Stimulated activated naive CD8-positive, alpha-beta T cell treated with anti-CD3 and anti-CD28 coated beads, Interleukin-15, Interleukin-2, amounts not matched to agents 100 ng/mL and 50 ng/mL, for 24 hours (primary cell): ENCODE results near the gene SCAMP3.

ENCODE experiments used
- H3K27ac Mint-ChIP-seq: one replicate; pipeline ENCODE4 v1.8.0; 2021; ENCODE audit warnings: mild to moderate bottlenecking, mixed read lengths
- H3K27me3 Mint-ChIP-seq: one replicate; pipeline ENCODE4 v1.8.0; 2021; ENCODE audit warnings: mixed read lengths
- H3K36me3 Mint-ChIP-seq: one replicate; pipeline ENCODE4 v1.8.0; 2021; ENCODE audit warnings: low read depth, mixed read lengths
- H3K4me1 Mint-ChIP-seq: one replicate; pipeline ENCODE4 v1.8.0; 2021; ENCODE audit warnings: low read depth, mixed read lengths
- H3K4me3 Mint-ChIP-seq: one replicate; pipeline ENCODE4 v1.8.0; 2021; ENCODE audit warnings: mild to moderate bottlenecking, mixed read lengths
- H3K9me3 Mint-ChIP-seq: one replicate; pipeline ENCODE4 v1.8.0; 2021; ENCODE audit warnings: mixed read lengths

Gene SCAMP3

DNA sequence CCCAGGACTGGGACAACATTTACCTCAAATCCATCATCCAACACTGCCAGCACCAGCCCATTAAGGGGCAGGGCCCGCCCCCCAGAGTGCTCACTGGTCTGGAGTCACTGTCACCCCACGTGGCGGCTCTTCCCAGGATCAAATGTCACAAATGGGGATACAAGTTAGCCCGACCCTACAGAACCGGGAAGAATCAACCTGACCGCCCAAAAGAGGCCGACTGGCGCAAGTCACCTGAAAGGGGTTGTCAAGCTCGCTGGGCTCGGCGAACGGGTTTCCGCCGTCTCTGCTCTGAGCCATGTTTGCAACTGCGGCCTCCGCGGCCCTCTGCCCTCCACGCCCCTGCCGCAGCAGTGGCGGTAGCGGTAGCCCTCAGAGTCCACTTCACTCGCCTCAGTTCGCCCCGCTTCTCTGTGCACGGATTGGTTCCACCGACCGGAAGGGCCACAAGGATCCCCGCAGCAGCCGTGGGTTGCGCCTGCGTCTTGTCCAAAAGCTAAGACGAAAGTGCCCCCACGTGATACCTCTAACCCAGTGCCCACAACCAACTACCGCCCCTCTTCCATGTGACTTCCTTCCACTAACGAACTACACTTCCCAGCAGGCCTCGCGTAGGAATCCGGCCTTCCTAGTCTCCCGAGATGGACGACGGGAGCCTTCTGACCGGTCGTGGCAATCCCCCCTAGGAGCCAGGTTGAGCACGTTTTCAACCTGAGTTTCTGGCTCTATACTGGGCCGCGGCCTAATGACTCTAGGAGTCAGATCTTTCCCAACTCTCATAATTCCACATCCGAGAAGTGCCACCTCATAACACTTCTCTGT, at the start of gene SCAMP3:
TSS of gene SCAMP3 (minus strand) at position 509 of the 822 bp plus-strand sequence. CDS start at position 300, 209 bp downstream.
- Mint-ChIP-seq H3K9me3 (no peaks in the 10 kb centered on the region), H3K27ac (peak within 1 kb of the TSS; percentile 94), H3K27me3 (no peaks in the 10 kb centered on the region), H3K36me3 (peaks cover 82% of the 10 kb centered on the region), H3K4me3 (peak within 1 kb of the TSS; percentile 90), H3K4me1 (peaks cover 40% of the 10 kb centered on the region)

DNA sequence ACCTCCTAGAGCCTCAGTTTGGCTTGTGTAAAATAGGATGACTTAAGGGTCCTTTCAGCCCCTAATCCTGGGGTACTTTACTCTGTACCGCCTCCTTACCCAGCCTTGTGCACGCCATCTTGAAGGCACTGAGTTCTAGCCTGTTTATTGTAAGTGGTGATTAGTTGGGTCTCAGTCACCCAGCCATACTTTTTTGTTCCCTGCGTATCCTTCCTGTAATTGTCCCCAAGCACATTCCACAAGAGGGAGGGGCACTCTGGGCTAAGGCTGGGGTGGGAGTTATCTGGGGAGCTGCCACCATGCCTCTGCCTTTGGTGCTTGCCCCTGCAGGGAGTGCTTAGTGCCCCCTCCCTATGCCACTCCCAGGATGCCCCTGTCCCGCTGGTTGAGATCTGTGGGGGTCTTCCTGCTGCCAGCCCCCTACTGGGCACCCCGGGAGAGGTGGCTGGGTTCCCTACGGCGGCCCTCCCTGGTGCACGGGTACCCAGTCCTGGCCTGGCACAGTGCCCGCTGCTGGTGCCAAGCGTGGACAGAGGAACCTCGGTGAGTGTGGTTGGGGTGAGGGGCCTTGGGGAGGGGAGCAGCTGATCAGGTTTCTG, 47.4 kb upstream of the SCAMP3 start:
- Mint-ChIP-seq H3K4me1 (peaks cover 34% of the 10 kb centered on the region), H3K36me3 (peaks cover 46% of the 10 kb centered on the region), H3K27ac (peak overlapping the region; percentile 98), H3K9me3 (no peaks in the 10 kb centered on the region), H3K4me3 (peak overlapping the region; percentile 97), H3K27me3 (no peaks in the 10 kb centered on the region)

DNA sequence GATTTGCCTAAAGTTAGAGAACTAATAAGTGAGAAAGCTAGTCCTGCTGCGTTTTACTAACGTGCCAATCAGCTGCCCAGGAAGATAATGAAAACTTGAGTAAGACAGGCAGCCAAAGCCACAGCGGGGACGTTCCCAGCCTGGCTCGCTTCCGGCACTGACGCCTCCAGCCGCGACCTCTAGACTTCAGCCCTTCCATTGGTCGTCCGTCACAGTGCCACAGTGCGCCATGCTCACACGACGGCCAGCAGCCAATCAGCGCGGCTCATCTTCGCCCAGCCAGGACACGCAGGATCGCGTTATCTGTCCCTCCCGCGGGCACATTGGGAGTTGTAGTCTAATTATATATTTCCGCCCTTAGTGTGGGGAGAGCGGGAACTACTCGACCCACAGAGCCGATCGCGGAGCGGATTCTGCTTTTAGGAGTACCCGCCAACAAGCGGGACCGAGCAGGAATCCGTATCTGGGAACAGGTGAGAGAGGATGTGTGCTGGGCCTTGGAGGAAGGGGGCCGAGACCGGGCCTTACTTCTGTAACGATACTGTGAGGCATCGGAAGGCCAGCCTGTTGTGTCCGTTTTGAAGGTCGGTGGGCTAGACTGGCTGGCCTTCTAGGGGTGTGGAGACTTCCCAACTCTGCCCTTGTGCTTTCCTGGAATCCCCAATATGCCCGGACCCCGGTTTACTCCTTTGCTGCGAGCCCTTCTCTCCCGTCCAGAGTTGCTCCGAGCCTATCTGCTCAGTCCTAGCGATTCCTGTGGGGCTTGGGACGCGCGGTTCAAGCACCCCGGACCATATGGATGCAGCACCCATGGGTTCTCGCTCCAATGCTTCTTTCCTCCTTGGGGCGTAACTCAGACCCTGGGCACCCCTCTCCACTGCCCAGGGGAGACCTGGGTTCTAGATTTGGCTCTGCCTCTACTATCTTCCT, 46.6 kb upstream of the SCAMP3 start, which contains the start of gene FDPS:
TSS of gene FDPS (plus strand) at position 374 of the 930 bp plus-strand sequence. CDS start 924 bp downstream, outside the sequence.
- Mint-ChIP-seq H3K27ac (peak within 1 kb of the TSS; percentile 98), H3K4me1 (peaks cover 34% of the 10 kb centered on the region), H3K36me3 (peaks cover 41% of the 10 kb centered on the region), H3K27me3 (no peaks in the 10 kb centered on the region), H3K9me3 (no peaks in the 10 kb centered on the region), H3K4me3 (peak within 1 kb of the TSS; percentile 97)

DNA sequence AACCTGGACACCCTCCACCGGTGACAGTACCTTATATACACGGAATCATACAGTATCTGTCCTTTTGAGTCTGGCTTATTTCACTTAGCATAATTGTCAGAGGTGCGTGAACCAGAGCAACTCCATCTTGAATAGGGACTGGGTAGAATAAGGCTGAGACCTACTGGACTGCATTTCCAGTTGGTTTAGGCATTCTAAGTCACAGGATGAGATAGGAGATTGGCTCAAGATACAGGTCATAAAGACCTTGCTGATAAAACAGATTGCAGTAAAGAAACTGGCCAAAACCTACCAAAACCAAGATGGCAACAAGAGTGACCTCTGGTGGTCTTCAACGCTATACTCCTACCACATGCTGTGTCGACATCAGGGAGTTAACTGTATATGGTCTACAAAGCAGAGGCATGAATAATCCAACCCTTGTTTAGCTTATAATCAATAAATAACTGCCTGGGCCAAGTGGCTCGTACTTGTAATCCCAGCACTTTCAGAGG, 45.1 kb upstream of the SCAMP3 start:
- H3K4me3 Mint-ChIP-seq: peak overlapping the region; percentile 97

DNA sequence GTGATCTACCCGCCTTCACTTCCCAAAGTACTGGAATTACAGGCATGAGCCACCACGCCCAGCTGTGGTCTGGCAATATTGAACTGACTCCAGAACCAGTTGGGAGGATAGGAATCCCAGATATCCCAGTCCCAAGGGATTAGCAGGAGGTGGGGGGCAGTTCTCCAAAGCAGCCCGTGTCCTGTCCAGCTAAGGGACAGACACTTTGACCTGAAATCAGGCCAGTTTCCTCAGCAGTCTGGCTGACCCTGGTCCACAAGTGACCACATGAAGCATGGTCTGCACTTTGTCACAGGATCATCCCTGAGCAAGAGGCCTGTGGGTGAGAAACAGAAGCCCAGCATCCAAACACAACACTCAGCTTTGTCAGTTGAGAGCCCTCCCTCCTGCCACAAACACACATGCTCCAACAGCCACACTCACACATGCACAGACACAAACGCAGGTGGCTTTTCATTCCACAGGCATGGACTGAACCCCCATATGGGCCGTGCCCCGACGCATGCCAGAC, 43.8 kb upstream of the SCAMP3 start:
- H3K4me1 Mint-ChIP-seq: peaks cover 25% of the 10 kb centered on the region
- H3K27me3 Mint-ChIP-seq: no peaks in the 10 kb centered on the region
- no peaks in the 10 kb centered on the region for H3K9me3 Mint-ChIP-seq
- peaks cover 17% of the 10 kb centered on the region for H3K36me3 Mint-ChIP-seq
- no peak overlapping the region for H3K4me3 Mint-ChIP-seq
- no peak overlapping the region for H3K27ac Mint-ChIP-seq

More for the DNA sequence above, 45.1 kb upstream of the SCAMP3 start:
- Mint-ChIP-seq H3K27ac (peak overlapping the region; percentile 98), H3K36me3 (peaks cover 29% of the 10 kb centered on the region), H3K4me1 (peaks cover 32% of the 10 kb centered on the region), H3K27me3 (no peaks in the 10 kb centered on the region), H3K9me3 (no peaks in the 10 kb centered on the region)

DNA sequence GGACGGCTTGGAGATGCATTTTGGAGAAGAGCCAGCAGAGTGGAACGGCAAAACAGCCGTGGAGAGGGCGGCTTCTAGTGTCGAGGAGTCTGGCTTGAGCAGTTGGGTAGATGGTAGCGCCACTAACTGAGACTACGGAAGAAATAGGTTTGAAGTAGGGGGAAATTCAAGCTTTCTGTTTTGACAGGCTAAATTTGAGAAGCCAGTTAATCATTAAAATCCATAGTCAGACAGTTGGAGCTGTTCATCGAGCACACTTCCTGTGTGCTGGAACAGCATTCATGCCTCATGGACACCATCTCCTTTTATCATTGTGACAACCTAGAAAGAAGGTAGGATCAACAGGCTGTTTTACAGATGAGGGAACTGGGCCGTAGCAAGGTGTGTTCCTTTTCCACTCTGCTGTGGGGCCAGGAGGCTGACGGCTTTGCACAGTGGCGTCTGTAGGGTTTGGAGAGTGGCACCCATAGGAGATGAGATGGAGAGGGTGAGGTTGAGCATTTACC, 42.5 kb upstream of the SCAMP3 start:
- Mint-ChIP-seq H3K4me3 (no peak overlapping the region), H3K27ac (no peak overlapping the region), H3K9me3 (no peaks in the 10 kb centered on the region), H3K36me3 (peaks cover 5% of the 10 kb centered on the region), H3K4me1 (peaks cover 13% of the 10 kb centered on the region), H3K27me3 (no peaks in the 10 kb centered on the region)

DNA sequence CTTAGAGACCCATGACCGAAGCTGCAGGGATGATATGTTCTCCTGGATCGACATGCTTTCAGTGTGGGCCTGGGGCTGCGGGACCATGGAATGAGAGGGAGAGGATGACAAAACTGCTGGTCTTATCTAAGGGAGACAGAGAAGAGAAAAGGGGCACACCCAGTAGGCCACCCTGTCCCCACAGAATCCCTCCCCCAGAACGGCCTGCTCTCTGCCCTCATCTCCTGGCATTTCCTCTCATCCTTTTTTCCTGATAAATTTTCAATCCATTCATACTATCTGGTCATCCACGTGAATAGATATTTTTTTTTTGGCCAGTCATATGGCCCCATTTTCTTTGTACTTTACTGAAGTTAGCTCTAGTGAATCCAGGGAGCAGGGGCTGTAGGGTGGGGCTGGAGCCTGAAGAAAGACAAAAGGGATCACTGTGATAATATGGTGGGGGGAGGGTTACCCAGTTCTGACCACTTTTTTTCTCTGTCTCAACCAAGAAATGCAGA, 39.2 kb upstream of the SCAMP3 start, which contains the start of gene PKLR:
TSS of gene PKLR (minus strand) at position 97 of the 500 bp plus-strand sequence. CDS start at position 54, 43 bp downstream.
- no peak within 1 kb of the TSS for H3K27ac Mint-ChIP-seq
- no peaks in the 10 kb centered on the region for H3K36me3 Mint-ChIP-seq
- no peaks in the 10 kb centered on the region for H3K9me3 Mint-ChIP-seq
- H3K27me3 Mint-ChIP-seq: peaks cover 15% of the 10 kb centered on the region
- H3K4me1 Mint-ChIP-seq: no peaks in the 10 kb centered on the region
- H3K4me3 Mint-ChIP-seq: no peak within 1 kb of the TSS

DNA sequence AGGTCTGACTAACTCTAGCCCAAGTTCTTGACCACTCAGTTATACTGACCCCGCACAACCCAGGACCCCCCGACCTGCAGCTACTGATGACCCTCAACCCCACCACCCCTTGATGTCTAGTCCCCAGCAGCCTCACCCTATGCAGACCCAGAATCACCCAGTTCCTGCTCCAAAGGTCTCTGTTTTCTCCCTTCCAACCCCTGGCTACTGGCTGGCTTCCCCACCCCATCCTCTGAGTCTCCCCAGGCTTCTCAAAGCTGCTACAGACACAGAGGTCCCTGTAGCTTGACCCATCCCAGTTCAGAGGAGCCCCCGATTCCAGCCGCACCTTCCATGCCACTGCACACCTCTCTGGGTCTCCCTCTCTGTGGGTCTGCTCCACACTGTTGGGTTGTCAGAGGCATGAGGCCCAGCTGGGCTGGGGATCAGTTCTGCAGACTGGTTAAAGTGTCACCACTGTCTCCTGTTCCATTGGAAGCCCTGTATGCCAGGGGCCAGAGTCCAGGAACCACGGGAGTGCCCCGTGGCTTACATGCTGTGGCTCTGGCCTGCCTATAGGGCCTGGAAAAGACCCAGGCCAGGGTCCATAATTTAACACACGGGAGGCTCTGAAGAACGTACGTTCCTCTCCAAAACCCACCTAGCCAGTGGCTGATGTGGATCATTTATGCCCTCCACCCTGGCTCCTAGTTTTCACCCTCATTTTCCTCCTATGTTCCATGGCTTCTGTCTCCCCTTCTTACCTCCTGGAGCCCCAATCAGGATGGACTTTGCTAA, 38.6 kb upstream of the SCAMP3 start:
- no peak overlapping the region for H3K4me3 Mint-ChIP-seq
- H3K9me3 Mint-ChIP-seq: no peaks in the 10 kb centered on the region
- no peak overlapping the region for H3K27ac Mint-ChIP-seq
- peaks cover 21% of the 10 kb centered on the region for H3K27me3 Mint-ChIP-seq
- no peaks in the 10 kb centered on the region for H3K4me1 Mint-ChIP-seq
- no peaks in the 10 kb centered on the region for H3K36me3 Mint-ChIP-seq

DNA sequence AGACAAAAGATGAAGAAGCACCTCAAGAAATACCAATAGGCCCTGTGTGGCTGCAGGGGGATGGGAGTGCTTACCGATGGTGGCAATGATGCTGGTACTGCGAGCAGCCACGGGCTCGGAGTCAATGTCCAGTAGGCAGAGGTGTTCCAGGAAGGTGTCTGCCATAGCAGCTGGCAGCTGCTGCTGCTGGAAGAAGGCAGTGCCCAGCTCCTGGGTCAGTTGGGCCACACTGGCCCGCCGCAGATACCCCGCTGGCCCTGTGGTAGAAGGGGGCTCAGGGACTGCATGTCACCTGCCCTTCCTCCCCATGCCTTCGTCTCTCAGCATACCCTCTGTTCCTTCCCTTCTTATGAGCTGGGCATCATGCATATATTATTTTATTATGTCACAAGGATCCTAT, 37.9 kb upstream of the SCAMP3 start:
- H3K27me3 Mint-ChIP-seq: peaks cover 26% of the 10 kb centered on the region
- H3K36me3 Mint-ChIP-seq: no peaks in the 10 kb centered on the region
- H3K4me3 Mint-ChIP-seq: no peak overlapping the region
- no peaks in the 10 kb centered on the region for H3K9me3 Mint-ChIP-seq
- H3K4me1 Mint-ChIP-seq: no peaks in the 10 kb centered on the region
- H3K27ac Mint-ChIP-seq: no peak overlapping the region

DNA sequence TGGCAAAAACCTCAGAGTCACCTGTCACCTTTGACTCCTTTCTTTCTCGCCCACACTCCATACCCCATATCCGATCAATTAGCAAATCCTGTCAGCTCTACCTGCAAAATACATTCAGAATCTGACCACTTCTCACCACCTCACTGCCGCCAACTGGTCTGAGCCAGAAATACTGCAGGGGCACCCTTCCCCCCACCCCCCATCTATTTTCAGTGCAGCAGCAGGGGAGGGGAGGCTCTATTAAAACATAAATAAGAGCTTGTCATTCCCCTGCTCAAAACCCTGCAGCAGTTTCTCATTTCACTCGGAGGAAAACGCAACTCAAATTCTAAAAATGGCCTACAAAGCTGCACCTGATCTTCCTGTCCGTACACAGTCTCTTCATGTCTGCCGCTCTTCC, 35.2 kb upstream of the SCAMP3 start:
- peaks cover 3% of the 10 kb centered on the region for H3K4me1 Mint-ChIP-seq
- H3K27ac Mint-ChIP-seq: no peak overlapping the region
- no peaks in the 10 kb centered on the region for H3K36me3 Mint-ChIP-seq
- H3K9me3 Mint-ChIP-seq: no peaks in the 10 kb centered on the region
- no peak overlapping the region for H3K4me3 Mint-ChIP-seq
- H3K27me3 Mint-ChIP-seq: peaks cover 42% of the 10 kb centered on the region

DNA sequence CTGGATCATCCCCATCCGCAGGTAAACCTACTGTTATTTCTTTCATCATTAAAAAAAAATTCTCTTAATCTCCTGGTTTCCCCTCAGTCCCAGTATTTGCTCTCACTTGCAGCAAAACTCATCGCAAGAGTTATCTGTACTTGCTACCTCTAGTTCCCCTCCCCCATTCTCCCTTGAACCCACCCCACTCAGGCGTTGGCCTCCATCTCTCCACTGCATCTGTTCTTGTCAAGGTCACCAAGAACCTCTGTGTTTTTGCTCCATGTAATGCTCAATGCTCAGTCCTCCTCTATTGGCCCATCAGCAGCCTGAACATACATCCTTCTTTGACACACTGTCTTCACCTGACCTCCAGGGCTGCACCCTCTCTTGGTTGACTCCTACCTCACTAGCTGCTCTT, 34.5 kb upstream of the SCAMP3 start:
- H3K27me3 Mint-ChIP-seq: peaks cover 42% of the 10 kb centered on the region
- H3K9me3 Mint-ChIP-seq: no peaks in the 10 kb centered on the region
- H3K36me3 Mint-ChIP-seq: no peaks in the 10 kb centered on the region
- H3K4me3 Mint-ChIP-seq: no peak overlapping the region
- H3K4me1 Mint-ChIP-seq: peaks cover 3% of the 10 kb centered on the region
- H3K27ac Mint-ChIP-seq: no peak overlapping the region

DNA sequence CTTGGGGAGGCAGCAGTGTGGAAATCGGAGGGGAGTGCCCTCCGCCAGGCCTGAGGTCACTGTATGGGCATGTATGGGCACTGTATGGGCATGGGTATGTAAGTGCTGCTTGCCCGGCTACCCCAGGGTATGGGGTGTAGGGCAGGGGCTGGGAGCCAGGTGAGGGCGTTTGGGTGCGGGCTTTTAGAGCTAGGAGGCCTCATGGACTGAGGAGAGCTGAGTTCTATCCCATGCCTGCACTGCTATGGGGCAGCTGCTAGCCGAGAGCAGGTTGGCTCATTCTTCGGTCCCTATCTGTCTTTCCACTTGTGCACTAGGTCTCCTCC, 33.7 kb upstream of the SCAMP3 start:
- no peaks in the 10 kb centered on the region for H3K9me3 Mint-ChIP-seq
- H3K27me3 Mint-ChIP-seq: peaks cover 42% of the 10 kb centered on the region
- H3K27ac Mint-ChIP-seq: no peak overlapping the region
- peaks cover 3% of the 10 kb centered on the region for H3K4me1 Mint-ChIP-seq
- H3K4me3 Mint-ChIP-seq: no peak overlapping the region
- H3K36me3 Mint-ChIP-seq: no peaks in the 10 kb centered on the region

DNA sequence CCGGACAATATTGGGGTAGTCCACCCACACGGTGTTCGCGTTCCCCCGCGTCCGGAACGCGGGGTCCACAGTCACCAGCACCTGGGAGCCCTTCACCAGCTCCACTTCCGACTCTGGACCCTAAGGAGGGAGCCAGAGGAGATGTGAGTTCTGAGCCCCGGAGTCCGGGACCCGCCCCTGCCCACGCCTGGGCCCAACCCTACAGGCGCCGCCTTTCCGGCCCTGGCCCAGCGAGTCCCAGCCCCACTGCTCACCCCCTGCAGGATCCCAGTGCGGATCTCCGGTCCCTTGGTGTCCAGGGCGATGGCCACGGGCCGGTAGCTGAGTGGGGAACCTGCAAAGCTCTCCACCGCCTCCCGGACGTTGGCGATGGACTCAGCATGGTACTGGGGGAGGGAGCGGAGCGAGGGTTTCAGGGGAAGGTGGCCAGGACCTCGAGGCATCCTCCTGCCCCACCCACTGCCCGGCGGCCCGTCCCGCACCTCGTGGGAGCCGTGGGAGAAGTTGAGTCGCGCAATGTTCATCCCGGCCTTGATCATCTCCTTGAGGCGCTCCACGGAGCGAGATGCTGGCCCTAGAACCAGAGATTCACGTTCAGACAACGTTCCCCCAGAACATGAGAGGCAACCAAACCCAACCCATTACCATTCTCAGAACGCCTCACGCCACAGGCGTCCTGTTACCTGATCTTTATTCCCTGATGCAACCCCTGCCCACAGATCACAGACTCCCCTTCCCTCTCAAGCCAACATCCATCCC, 33.2 kb upstream of the SCAMP3 start:
- Mint-ChIP-seq H3K9me3 (no peaks in the 10 kb centered on the region), H3K4me3 (no peak overlapping the region), H3K36me3 (no peaks in the 10 kb centered on the region), H3K4me1 (peaks cover 3% of the 10 kb centered on the region), H3K27ac (no peak overlapping the region), H3K27me3 (peaks cover 42% of the 10 kb centered on the region)
